ENCODE results near the gene CDH5. TPM values are rescaled to one million over a fixed set of nuclear protein-coding genes. Genes with fewer than 3 reads are reported as not detected.

CDH5 gene
- total RNA-seq, 2 donors from 2014 or later: 21.1 to 40.0 TPM

Other genes with a start within 250 kb of the CDH5 start
- under 1 TPM in 1 of 2 donors, not detected in 1; 0.28 TPM for gene BEAN1, start 60.6 kb downstream of the CDH5 start, total RNA-seq
- gene TK2, start 183.4 kb downstream of the CDH5 start, total RNA-seq: 10 to 100 TPM; 41.7 to 55.5 TPM
- gene CKLF, start 185.9 kb downstream of the CDH5 start, total RNA-seq: 10 to 100 TPM; 23.4 to 39.8 TPM
- gene CMTM1, start 199.7 kb downstream of the CDH5 start, total RNA-seq: 1 to 10 TPM in 1 of 2 donors, under 1 TPM in 1; 0.81 to 7.5 TPM
- gene CMTM2, start 212.8 kb downstream of the CDH5 start, total RNA-seq: 1 to 10 TPM in 1 of 2 donors, not detected in 1; 1.7 TPM
- 10 to 100 TPM; 16.6 to 20.7 TPM for gene CMTM3, start 238.0 kb downstream of the CDH5 start, total RNA-seq